Body of pancreas (tissue), 4 donors: ENCODE results near the gene NUDCD2. TPM values are rescaled to one million over a fixed set of nuclear protein-coding genes. Genes with fewer than 3 reads are reported as not detected.

Source experiments
- ATAC-seq: fragments of 150-250 bp; one replicate; pipeline ENCODE4 v1.9.1; 2016
- DNase-seq, 4 donors: peaks; one replicate each; pipeline ENCODE4 v3.0.0-alpha.2; 2019
- H3K27ac ChIP-seq, 4 donors: fragments of 200-600 bp; sonication (generic); 1 replicate in 3 of 4; 2 replicates in 1 of 4; pipeline versions ENCODE4 v1.5.1 to v1.6.1; 2016 to 2019; ENCODE audit warnings: mild to moderate bottlenecking in 1 of 4, mixed read lengths in 1 of 4, moderate library complexity in 1 of 4
- H3K27me3 ChIP-seq, 2 donors: fragments of 200-600 bp; sonication (generic); one replicate each; pipeline ENCODE4 v1.6.0; 2016; ENCODE audit warnings: mild to moderate bottlenecking in 1 of 2
- H3K36me3 ChIP-seq, 2 donors: fragments of 200-600 bp; sonication (generic); replicated peaks in 1 of 2; 2 replicates each; pipeline ENCODE4 v1.5.1; 2016; ENCODE audit warnings: low read depth in 2 of 2; ENCODE audit not compliant: insufficient read depth in 1 of 2
- H3K4me1 ChIP-seq: fragments of 200-600 bp; sonication (generic); one replicate; pipeline ENCODE4 v1.6.0; 2016
- H3K4me3 ChIP-seq, 2 donors: fragments of 200-600 bp; sonication (generic); 1 replicate in 1 of 2; 2 replicates in 1 of 2; pipeline ENCODE4 v1.5.1; 2016 to 2019
- H3K9me3 ChIP-seq, 3 donors: fragments of 200-600 bp; sonication (generic); 1 replicate in 2 of 3; 2 replicates in 1 of 3; pipeline ENCODE4 v1.5.1; 2016
- CTCF ChIP-seq, 7 experiments: fragments of 450-650 bp in 4 of 7; fragments of 200-600 bp in 3 of 7; sonication (generic) in 3 of 7; IDR thresholded peaks; one replicate each; pipeline ENCODE4 v1.5.1; 2016 to 2019; ENCODE audit warnings: antibody characterized with exemption in 7 of 7
- POLR2A ChIP-seq, 3 donors: fragments of 450-650 bp; IDR thresholded peaks; one replicate each; pipeline ENCODE4 v1.6.1; 2016; ENCODE audit warnings: antibody characterized with exemption in 3 of 3, mild to moderate bottlenecking in 2 of 3
- WGBS, 2 donors: methylation state at CpG; one replicate each; pipeline ENCODE4 v1.1.5; 2017; 5-methylcytosine and 5-hydroxymethylcytosine counted together
- intact Hi-C: fragments of 100-400 bp; cut with DNase I; formaldehyde crosslinking; loops from one replicate; pipeline ENCODE4 v1.15.1; 2023
- total RNA-seq, 2 donors: library from RNA; depleted of rRNA; stranded (reverse); fragments of >200 nt; gene quantifications; one replicate each; pipeline ENCODE4 v1.1.0, GENCODE V29; 2016

NUDCD2 gene
- total RNA-seq, 2 donors from 2014 or later: 2.0 to 4.2 TPM

- Histone ChIP-seq H3K4me1 (peaks cover 56% of the 10 kb centered on the region), H3K27ac (peak overlapping the region in 1 of 4 donors; percentile 97), H3K4me3 (no peak overlapping the region), H3K36me3 (peaks cover 0 to 13% of the 10 kb centered on the region in 2 donors), H3K27me3 (no peaks in the 10 kb centered on the region), H3K9me3 (no peaks in the 10 kb centered on the region)
- TF ChIP-seq CTCF (IDR thresholded peaks at IDR 0.05) (no peak), POLR2A (IDR thresholded peaks at IDR 0.05) (no peak)
- DNase-seq (no peak), ATAC-seq (no peak)
- 39 to 52% methylated on average over 2 of the region's 2 CpGs for WGBS, 2 donors
- intact Hi-C loops: no loop called here
Measured at GRCh38 chr5:163439092-163439425, 20.8 kb downstream of the NUDCD2 start.

GRCh38 chr5:163437309-163438182 is 22.4 kb downstream of the NUDCD2 start, which contains the start of gene CCNG1:
Gene CCNG1, plus strand, starts transcription at chr5:163437595. Its CDS starts 1,662 bp downstream, at chr5:163439257.
- peaks cover 0 to 6% of the 10 kb centered on the region in 2 donors for H3K36me3 ChIP-seq
- H3K27me3 ChIP-seq: no peaks in the 10 kb centered on the region
- WGBS, 2 donors: 0% methylated on average over 27 to 45 of the region's 51 CpGs
- peak within 1 kb of the TSS; percentile 82 to 88 for H3K4me3 ChIP-seq
- DNase-seq (peak; percentile 95 to 98 (median 96)), ATAC-seq (peak; percentile 96)
- TF ChIP-seq CTCF (IDR thresholded peaks at IDR 0.05) (peak in 2 of 7 experiments; percentile 16 to 23), POLR2A (IDR thresholded peaks at IDR 0.05) (peak; percentile 76 to 96 (median 95))
- intact Hi-C loops: no loop called here
- no peaks in the 10 kb centered on the region for H3K9me3 ChIP-seq
- H3K27ac ChIP-seq: peak within 1 kb of the TSS; percentile 72 to 97 (median 92)
- H3K4me1 ChIP-seq: peaks cover 71% of the 10 kb centered on the region

- 0% methylated on average over 4 to 6 of the region's 6 CpGs for WGBS, 2 donors
- DNase-seq: no peak
- H3K27ac ChIP-seq: peak overlapping the region; percentile 72 to 97 (median 92)
- H3K4me3 ChIP-seq: no peak overlapping the region
- H3K27me3 ChIP-seq: no peaks in the 10 kb centered on the region
- intact Hi-C loops: no loop called here
- H3K4me1 ChIP-seq: peaks cover 73% of the 10 kb centered on the region
- H3K36me3 ChIP-seq: peaks cover 0 to 1% of the 10 kb centered on the region in 2 donors
- no peaks in the 10 kb centered on the region for H3K9me3 ChIP-seq
- no peak for ATAC-seq
- no peak for TF ChIP-seq CTCF (IDR thresholded peaks at IDR 0.05)
- no peak for TF ChIP-seq POLR2A (IDR thresholded peaks at IDR 0.05)
Measured at GRCh38 chr5:163437011-163437308, 22.9 kb downstream of the NUDCD2 start.

- DNase-seq: no peak
- WGBS, 2 donors: 67 to 78% methylated on average over 4 of the region's 4 CpGs
- H3K36me3 ChIP-seq: no peaks in the 10 kb centered on the region
- no peak overlapping the region for H3K4me3 ChIP-seq
- TF ChIP-seq CTCF (IDR thresholded peaks at IDR 0.05): no peak
- TF ChIP-seq POLR2A (IDR thresholded peaks at IDR 0.05): no peak
- ATAC-seq: no peak
- no peaks in the 10 kb centered on the region for H3K9me3 ChIP-seq
- intact Hi-C loops: no loop called here
- peak overlapping the region in 3 of 4 donors; percentile 91 to 97 (median 94) for H3K27ac ChIP-seq
- peaks cover 71% of the 10 kb centered on the region for H3K4me1 ChIP-seq
- no peaks in the 10 kb centered on the region for H3K27me3 ChIP-seq
Measured at GRCh38 chr5:163436515-163436914, 23.4 kb downstream of the NUDCD2 start.
